Measurements from ENCODE around the gene KCTD16.

Gene KCTD16

GRCh38 chr5:144416196-144416595 is 245.5 kb downstream of the KCTD16 start:
- H3K4me2 ChIP-seq (ENCODE audit: low read length) = no peak overlapping the region
- H3K27ac ChIP-seq (ENCODE audit: low read depth, low read length) = no peak overlapping the region
- H3K36me3 ChIP-seq (ENCODE audit: control insufficient read depth, insufficient read depth, low read length) = no peaks in the 10 kb centered on the region
- H3K79me2 ChIP-seq (ENCODE audit: control insufficient read depth, insufficient read depth, low read length) = no peaks in the 10 kb centered on the region
- H3K23ac ChIP-seq (ENCODE audit: low read length) = no peak overlapping the region
- H3K27me3 ChIP-seq (ENCODE audit: insufficient read depth, low read length, poor library complexity) = no peaks in the 10 kb centered on the region
- H2BK5ac ChIP-seq (ENCODE audit: low read length) = no peak overlapping the region
- no peak overlapping the region for H3K9ac ChIP-seq (ENCODE audit: low read length)
- H3K18ac ChIP-seq (ENCODE audit: low read length) = no peak overlapping the region
- no peak for DNase-seq
- no peaks in the 10 kb centered on the region for H3K79me1 ChIP-seq (ENCODE audit: low read length)
- H2BK120ac ChIP-seq (ENCODE audit: low read depth, low read length) = no peak overlapping the region
- H4K8ac ChIP-seq (ENCODE audit: low read depth, low read length) = no peak overlapping the region
- no peak overlapping the region for H4K5ac ChIP-seq (ENCODE audit: low read length)
- H3K56ac ChIP-seq (ENCODE audit: low read length) = no peak overlapping the region
- H2BK15ac ChIP-seq (replicated peaks; ENCODE audit: low read depth) = no peak overlapping the region
- H3K4me1 ChIP-seq (ENCODE audit: control insufficient read depth, low read depth, low read length) = no peaks in the 10 kb centered on the region
- H3K4ac ChIP-seq (ENCODE audit: low read depth, low read length) = no peak overlapping the region
- no peak overlapping the region for H2AK5ac ChIP-seq (ENCODE audit: low read length)
- no peak overlapping the region for H3K4me3 ChIP-seq (ENCODE audit: low read length)
- no CpG with 5 or more reads among the region's 2 CpGs for WGBS (ENCODE audit: extremely low coverage, insufficient coverage, low lambda C conversion rate)

GRCh38 chr5:144418719-144419118 is 248.0 kb downstream of the KCTD16 start:
- Histone ChIP-seq H2BK120ac (ENCODE audit: low read depth, low read length) (no peak overlapping the region), H3K23ac (ENCODE audit: low read length) (no peak overlapping the region), H3K79me1 (ENCODE audit: low read length) (no peaks in the 10 kb centered on the region), H3K56ac (ENCODE audit: low read length) (no peak overlapping the region), H3K18ac (ENCODE audit: low read length) (no peak overlapping the region), H3K9ac (ENCODE audit: low read length) (no peak overlapping the region), H3K36me3 (ENCODE audit: control insufficient read depth, insufficient read depth, low read length) (no peaks in the 10 kb centered on the region), H3K4me1 (ENCODE audit: control insufficient read depth, low read depth, low read length) (peaks cover 3% of the 10 kb centered on the region), H3K4me3 (ENCODE audit: low read length) (no peak overlapping the region), H2BK5ac (ENCODE audit: low read length) (no peak overlapping the region), H3K27ac (ENCODE audit: low read depth, low read length) (no peak overlapping the region), H3K4me2 (ENCODE audit: low read length) (no peak overlapping the region), H2AK5ac (ENCODE audit: low read length) (no peak overlapping the region), H4K5ac (ENCODE audit: low read length) (no peak overlapping the region), H3K4ac (ENCODE audit: low read depth, low read length) (no peak overlapping the region), H3K27me3 (ENCODE audit: insufficient read depth, low read length, poor library complexity) (no peaks in the 10 kb centered on the region), H4K8ac (ENCODE audit: low read depth, low read length) (no peak overlapping the region), H3K79me2 (ENCODE audit: control insufficient read depth, insufficient read depth, low read length) (no peaks in the 10 kb centered on the region), H2BK15ac (replicated peaks; ENCODE audit: low read depth) (no peak overlapping the region)
- DNase-seq = no peak
- no CpG with 5 or more reads among the region's 3 CpGs for WGBS (ENCODE audit: extremely low coverage, insufficient coverage, low lambda C conversion rate)

GRCh38 chr5:144421411-144421810 is 250.7 kb downstream of the KCTD16 start:
- Histone ChIP-seq H4K5ac (ENCODE audit: low read length) (no peak overlapping the region), H3K4ac (ENCODE audit: low read depth, low read length) (no peak overlapping the region), H3K18ac (ENCODE audit: low read length) (no peak overlapping the region), H3K4me2 (ENCODE audit: low read length) (no peak overlapping the region), H3K36me3 (ENCODE audit: control insufficient read depth, insufficient read depth, low read length) (no peaks in the 10 kb centered on the region), H3K27ac (ENCODE audit: low read depth, low read length) (no peak overlapping the region), H3K79me2 (ENCODE audit: control insufficient read depth, insufficient read depth, low read length) (no peaks in the 10 kb centered on the region), H3K4me3 (ENCODE audit: low read length) (no peak overlapping the region), H3K56ac (ENCODE audit: low read length) (no peak overlapping the region), H3K9ac (ENCODE audit: low read length) (no peak overlapping the region), H3K4me1 (ENCODE audit: control insufficient read depth, low read depth, low read length) (peaks cover 3% of the 10 kb centered on the region), H3K79me1 (ENCODE audit: low read length) (no peaks in the 10 kb centered on the region), H2BK120ac (ENCODE audit: low read depth, low read length) (no peak overlapping the region), H2AK5ac (ENCODE audit: low read length) (no peak overlapping the region), H2BK5ac (ENCODE audit: low read length) (no peak overlapping the region), H3K23ac (ENCODE audit: low read length) (no peak overlapping the region), H2BK15ac (replicated peaks; ENCODE audit: low read depth) (no peak overlapping the region), H3K27me3 (ENCODE audit: insufficient read depth, low read length, poor library complexity) (no peaks in the 10 kb centered on the region), H4K8ac (ENCODE audit: low read depth, low read length) (no peak overlapping the region)
- DNase-seq = peak; percentile 76
- WGBS (ENCODE audit: extremely low coverage, insufficient coverage, low lambda C conversion rate) = no CpG with 5 or more reads among the region's 6 CpGs

GRCh38 chr5:144422018-144422727 is 251.5 kb downstream of the KCTD16 start:
- H2BK120ac ChIP-seq (ENCODE audit: low read depth, low read length) = no peak overlapping the region
- H4K8ac ChIP-seq (ENCODE audit: low read depth, low read length) = no peak overlapping the region
- WGBS (ENCODE audit: extremely low coverage, insufficient coverage, low lambda C conversion rate) = no CpG with 5 or more reads among the region's 2 CpGs
- no peaks in the 10 kb centered on the region for H3K79me1 ChIP-seq (ENCODE audit: low read length)
- no peaks in the 10 kb centered on the region for H3K27me3 ChIP-seq (ENCODE audit: insufficient read depth, low read length, poor library complexity)
- H3K4ac ChIP-seq (ENCODE audit: low read depth, low read length) = no peak overlapping the region
- H2BK15ac ChIP-seq (replicated peaks; ENCODE audit: low read depth) = no peak overlapping the region
- H3K18ac ChIP-seq (ENCODE audit: low read length) = no peak overlapping the region
- H4K5ac ChIP-seq (ENCODE audit: low read length) = no peak overlapping the region
- H3K36me3 ChIP-seq (ENCODE audit: control insufficient read depth, insufficient read depth, low read length) = no peaks in the 10 kb centered on the region
- H3K56ac ChIP-seq (ENCODE audit: low read length) = no peak overlapping the region
- no peak overlapping the region for H3K9ac ChIP-seq (ENCODE audit: low read length)
- peak; percentile 76 for DNase-seq
- peaks cover 3% of the 10 kb centered on the region for H3K4me1 ChIP-seq (ENCODE audit: control insufficient read depth, low read depth, low read length)
- H3K23ac ChIP-seq (ENCODE audit: low read length) = no peak overlapping the region
- no peaks in the 10 kb centered on the region for H3K79me2 ChIP-seq (ENCODE audit: control insufficient read depth, insufficient read depth, low read length)
- H3K4me3 ChIP-seq (ENCODE audit: low read length) = no peak overlapping the region
- H2AK5ac ChIP-seq (ENCODE audit: low read length) = no peak overlapping the region
- H3K4me2 ChIP-seq (ENCODE audit: low read length) = no peak overlapping the region
- no peak overlapping the region for H3K27ac ChIP-seq (ENCODE audit: low read depth, low read length)
- no peak overlapping the region for H2BK5ac ChIP-seq (ENCODE audit: low read length)

GRCh38 chr5:144427866-144428265 is 257.2 kb downstream of the KCTD16 start:
- no peak for DNase-seq

GRCh38 chr5:144428326-144428725 is 257.7 kb downstream of the KCTD16 start:
- Histone ChIP-seq H3K4me3 (ENCODE audit: low read length) (no peak overlapping the region), H2AK5ac (ENCODE audit: low read length) (no peak overlapping the region), H4K5ac (ENCODE audit: low read length) (no peak overlapping the region), H3K27ac (ENCODE audit: low read depth, low read length) (no peak overlapping the region), H3K27me3 (ENCODE audit: insufficient read depth, low read length, poor library complexity) (no peaks in the 10 kb centered on the region), H3K9ac (ENCODE audit: low read length) (no peak overlapping the region), H3K23ac (ENCODE audit: low read length) (no peak overlapping the region), H3K4me1 (ENCODE audit: control insufficient read depth, low read depth, low read length) (no peaks in the 10 kb centered on the region), H3K79me1 (ENCODE audit: low read length) (no peaks in the 10 kb centered on the region), H3K4ac (ENCODE audit: low read depth, low read length) (no peak overlapping the region), H3K4me2 (ENCODE audit: low read length) (no peak overlapping the region), H2BK15ac (replicated peaks; ENCODE audit: low read depth) (no peak overlapping the region), H2BK5ac (ENCODE audit: low read length) (no peak overlapping the region), H2BK120ac (ENCODE audit: low read depth, low read length) (no peak overlapping the region), H4K8ac (ENCODE audit: low read depth, low read length) (no peak overlapping the region), H3K36me3 (ENCODE audit: control insufficient read depth, insufficient read depth, low read length) (no peaks in the 10 kb centered on the region), H3K79me2 (ENCODE audit: control insufficient read depth, insufficient read depth, low read length) (no peaks in the 10 kb centered on the region), H3K18ac (ENCODE audit: low read length) (no peak overlapping the region), H3K56ac (ENCODE audit: low read length) (no peak overlapping the region)
- no peak for DNase-seq
- no CpG with 5 or more reads among the region's 1 CpG for WGBS (ENCODE audit: extremely low coverage, insufficient coverage, low lambda C conversion rate)

More at GRCh38 chr5:144427866-144428265, 257.2 kb downstream of the KCTD16 start:
- Histone ChIP-seq H3K4me2 (ENCODE audit: low read length) (no peak overlapping the region), H2BK5ac (ENCODE audit: low read length) (no peak overlapping the region), H3K9ac (ENCODE audit: low read length) (no peak overlapping the region), H3K4me1 (ENCODE audit: control insufficient read depth, low read depth, low read length) (no peaks in the 10 kb centered on the region), H3K4ac (ENCODE audit: low read depth, low read length) (no peak overlapping the region), H3K36me3 (ENCODE audit: control insufficient read depth, insufficient read depth, low read length) (no peaks in the 10 kb centered on the region), H3K79me1 (ENCODE audit: low read length) (no peaks in the 10 kb centered on the region), H3K79me2 (ENCODE audit: control insufficient read depth, insufficient read depth, low read length) (no peaks in the 10 kb centered on the region), H4K8ac (ENCODE audit: low read depth, low read length) (no peak overlapping the region), H4K5ac (ENCODE audit: low read length) (no peak overlapping the region), H3K27me3 (ENCODE audit: insufficient read depth, low read length, poor library complexity) (no peaks in the 10 kb centered on the region), H2BK120ac (ENCODE audit: low read depth, low read length) (no peak overlapping the region), H3K56ac (ENCODE audit: low read length) (no peak overlapping the region), H2BK15ac (replicated peaks; ENCODE audit: low read depth) (no peak overlapping the region), H3K4me3 (ENCODE audit: low read length) (no peak overlapping the region), H3K27ac (ENCODE audit: low read depth, low read length) (no peak overlapping the region), H2AK5ac (ENCODE audit: low read length) (no peak overlapping the region), H3K23ac (ENCODE audit: low read length) (no peak overlapping the region), H3K18ac (ENCODE audit: low read length) (no peak overlapping the region)
- no CpG with 5 or more reads among the region's 1 CpG for WGBS (ENCODE audit: extremely low coverage, insufficient coverage, low lambda C conversion rate)

Data from mesendoderm (in vitro differentiated cells).